Osteocyte (in vitro differentiated cells): ENCODE results near the gene DOC2A. TPM values are rescaled to one million over a fixed set of nuclear protein-coding genes. Genes with fewer than 3 reads are reported as not detected.

ENCODE experiments used
- DNase-seq: peaks from one replicate; pipeline ENCODE4 v3.0.0; 2021; ENCODE audit warnings: mixed read lengths; ENCODE audit not compliant: unreplicated experiment; ENCODE audit errors: extremely low spot score
- H3K27ac Mint-ChIP-seq: one replicate; pipeline ENCODE4 v1.8.0; 2021; ENCODE audit warnings: mild to moderate bottlenecking, mixed read lengths; ENCODE audit not compliant: unreplicated experiment
- H3K27me3 Mint-ChIP-seq: one replicate; pipeline ENCODE4 v1.8.0; 2021; ENCODE audit warnings: mixed read lengths; ENCODE audit not compliant: unreplicated experiment
- H3K36me3 Mint-ChIP-seq: one replicate; pipeline ENCODE4 v1.8.0; 2021; ENCODE audit warnings: mixed read lengths; ENCODE audit not compliant: unreplicated experiment
- H3K4me1 Mint-ChIP-seq: one replicate; pipeline ENCODE4 v1.8.0; 2021; ENCODE audit warnings: mixed read lengths; ENCODE audit not compliant: unreplicated experiment
- H3K4me3 Mint-ChIP-seq: one replicate; pipeline ENCODE4 v1.8.0; 2021; ENCODE audit warnings: mild to moderate bottlenecking, moderate library complexity, mixed read lengths; ENCODE audit not compliant: unreplicated experiment
- H3K9me3 Mint-ChIP-seq: one replicate; pipeline ENCODE4 v1.8.0; 2021; ENCODE audit warnings: mixed read lengths; ENCODE audit not compliant: unreplicated experiment
- total RNA-seq: library from RNA; stranded (reverse); gene quantifications from 2 replicates; pipeline ENCODE4 v1.2.1, GENCODE V29; 2021
- TF ChIP-seq, protein P1 (sequence below): fragments of 200-600 bp; sonication (generic); IDR thresholded peaks from 2 replicates; pipeline ENCODE4 v1.5.0; 2021; ENCODE audit warnings: antibody characterized with exemption, mild to moderate bottlenecking, moderate library complexity

DOC2A gene
- total RNA-seq, 1 donor from 2014 or later: 1.3 TPM

DNA sequence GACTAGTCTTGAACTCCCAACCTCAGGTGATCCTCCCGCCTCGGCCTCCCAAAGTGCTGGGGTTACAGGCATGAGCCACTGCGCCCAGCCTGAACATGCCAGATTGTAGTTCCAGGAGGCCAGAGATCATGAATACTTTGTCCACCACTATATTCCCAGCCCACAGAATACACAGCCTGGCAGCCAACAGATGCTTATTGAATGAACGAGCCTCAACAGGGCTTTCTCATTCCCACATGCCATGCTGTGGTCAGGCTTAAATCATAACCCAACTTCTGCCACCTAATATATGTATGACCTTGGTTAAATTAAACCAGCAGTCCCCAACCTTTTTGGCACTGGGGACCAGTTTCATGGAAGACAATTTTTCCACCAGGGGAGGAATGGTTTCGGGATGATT lies 52.1 kb downstream of the DOC2A start:
- H3K4me1 Mint-ChIP-seq: peaks cover 16% of the 10 kb centered on the region
- H3K27me3 Mint-ChIP-seq: no peaks in the 10 kb centered on the region
- no peaks in the 10 kb centered on the region for H3K9me3 Mint-ChIP-seq
- no peaks in the 10 kb centered on the region for H3K36me3 Mint-ChIP-seq
- H3K27ac Mint-ChIP-seq: no peak overlapping the region
- H3K4me3 Mint-ChIP-seq: no peak overlapping the region
- TF ChIP-seq, protein P1, sequence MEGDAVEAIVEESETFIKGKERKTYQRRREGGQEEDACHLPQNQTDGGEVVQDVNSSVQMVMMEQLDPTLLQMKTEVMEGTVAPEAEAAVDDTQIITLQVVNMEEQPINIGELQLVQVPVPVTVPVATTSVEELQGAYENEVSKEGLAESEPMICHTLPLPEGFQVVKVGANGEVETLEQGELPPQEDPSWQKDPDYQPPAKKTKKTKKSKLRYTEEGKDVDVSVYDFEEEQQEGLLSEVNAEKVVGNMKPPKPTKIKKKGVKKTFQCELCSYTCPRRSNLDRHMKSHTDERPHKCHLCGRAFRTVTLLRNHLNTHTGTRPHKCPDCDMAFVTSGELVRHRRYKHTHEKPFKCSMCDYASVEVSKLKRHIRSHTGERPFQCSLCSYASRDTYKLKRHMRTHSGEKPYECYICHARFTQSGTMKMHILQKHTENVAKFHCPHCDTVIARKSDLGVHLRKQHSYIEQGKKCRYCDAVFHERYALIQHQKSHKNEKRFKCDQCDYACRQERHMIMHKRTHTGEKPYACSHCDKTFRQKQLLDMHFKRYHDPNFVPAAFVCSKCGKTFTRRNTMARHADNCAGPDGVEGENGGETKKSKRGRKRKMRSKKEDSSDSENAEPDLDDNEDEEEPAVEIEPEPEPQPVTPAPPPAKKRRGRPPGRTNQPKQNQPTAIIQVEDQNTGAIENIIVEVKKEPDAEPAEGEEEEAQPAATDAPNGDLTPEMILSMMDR: no peak
- no peak for DNase-seq

Other genes with a start within 250 kb of the DOC2A start
- not detected in 2 replicates for gene ZG16, start 232.8 kb downstream of the DOC2A start, total RNA-seq
- 20.0 and 23.0 TPM in 2 replicates for gene KIF22, start 220.3 kb downstream of the DOC2A start, total RNA-seq
- gene MAZ, start 204.5 kb downstream of the DOC2A start, total RNA-seq: 304 and 305 TPM in 2 replicates
- 8.8 and 13.4 TPM in 2 replicates for gene PRRT2, start 198.8 kb downstream of the DOC2A start, total RNA-seq
- 26.4 and 29.1 TPM in 2 replicates for gene PAGR1, start 194.9 kb downstream of the DOC2A start, total RNA-seq
- 150 and 157 TPM in 2 replicates for gene MVP, start 190.6 kb downstream of the DOC2A start, total RNA-seq
- 104 and 108 TPM in 2 replicates for gene CDIPT, start 147.8 kb downstream of the DOC2A start, total RNA-seq
- 17.6 and 19.3 TPM in 2 replicates for gene SEZ6L2, start 111.5 kb downstream of the DOC2A start, total RNA-seq
- gene ASPHD1, start 110.5 kb downstream of the DOC2A start, total RNA-seq: 1.0 and 1.2 TPM in 2 replicates
- 20.5 and 22.3 TPM in 2 replicates for gene KCTD13, start 84.8 kb downstream of the DOC2A start, total RNA-seq
- 119 and 139 TPM in 2 replicates for gene TMEM219, start 48.9 kb downstream of the DOC2A start, total RNA-seq
- 44.4 and 48.8 TPM in 2 replicates for gene TAOK2, start 37.2 kb downstream of the DOC2A start, total RNA-seq
- 11.5 and 12.5 TPM in 2 replicates for gene HIRIP3, start 15.4 kb downstream of the DOC2A start, total RNA-seq
- gene INO80E, start 14.8 kb downstream of the DOC2A start, total RNA-seq: 72.4 and 77.0 TPM in 2 replicates
- gene C16orf92, start 12.2 kb upstream of the DOC2A start, total RNA-seq: not detected in 2 replicates
- gene TLCD3B, start 20.2 kb upstream of the DOC2A start, total RNA-seq: 0.32 and 0.52 TPM in 2 replicates
- 750 and 765 TPM in 2 replicates for gene ALDOA, start 54.7 kb upstream of the DOC2A start, total RNA-seq
- 101 and 102 TPM in 2 replicates for gene PPP4C, start 65.0 kb upstream of the DOC2A start, total RNA-seq
- gene TBX6, start 80.9 kb upstream of the DOC2A start, total RNA-seq: 0.63 and 0.75 TPM in 2 replicates
- 83.6 and 93.3 TPM in 2 replicates for gene YPEL3, start 85.2 kb upstream of the DOC2A start, total RNA-seq
- 3.2 and 3.6 TPM in 2 replicates for gene GDPD3, start 102.5 kb upstream of the DOC2A start, total RNA-seq
- 52.9 and 59.0 TPM in 2 replicates for gene MAPK3, start 112.2 kb upstream of the DOC2A start, total RNA-seq
- 0.97 and 3.2 TPM in 2 replicates for gene CORO1A, start 172.6 kb upstream of the DOC2A start, total RNA-seq
- 64.5 and 73.2 TPM in 2 replicates for gene BOLA2B, start 182.6 kb upstream of the DOC2A start, total RNA-seq
- 20.0 and 34.1 TPM in 2 replicates for gene SLX1A, start 182.8 kb upstream of the DOC2A start, total RNA-seq
- gene SULT1A3, start 188.2 kb upstream of the DOC2A start, total RNA-seq: 14.9 and 16.3 TPM in 2 replicates
- 10.0 and 22.9 TPM in 2 replicates for gene NPIPB13, start 237.5 kb upstream of the DOC2A start, total RNA-seq